WTC11 (cell line): Measurements from ENCODE around the gene DENND6A. TPM values are rescaled to one million over a fixed set of nuclear protein-coding genes. Genes with fewer than 3 reads are reported as not detected.

ENCODE experiments used
- AFF4 ChIP-seq: sonication (generic); formaldehyde crosslinking; IDR thresholded peaks from 2 replicates; pipeline ENCODE4 v1.8.1; 2023; ENCODE audit warnings: mild to moderate bottlenecking, missing genetic modification reagents, borderline replicate concordance
- ARID4B ChIP-seq: sonication (generic); formaldehyde crosslinking; IDR thresholded peaks from 2 replicates; pipeline ENCODE4 v1.8.0; 2023; ENCODE audit warnings: missing genetic modification reagents, mild to moderate bottlenecking, borderline replicate concordance
- ATF6 ChIP-seq: sonication (generic); formaldehyde crosslinking; IDR thresholded peaks from 2 replicates; pipeline ENCODE4 v1.8.1; 2023; ENCODE audit warnings: mild to moderate bottlenecking, missing genetic modification reagents
- E2F4 ChIP-seq: sonication (generic); formaldehyde crosslinking; IDR thresholded peaks from 2 replicates; pipeline ENCODE4 v1.8.1; 2022; ENCODE audit warnings: low read depth, mild to moderate bottlenecking, moderate library complexity, missing genetic modification reagents, borderline replicate concordance
- EMX1 ChIP-seq: fragments of 250-450 bp; sonication (Bioruptor Pico); IDR thresholded peaks from 2 replicates; pipeline ENCODE4 v1.8.0; 2021; ENCODE audit warnings: mild to moderate bottlenecking
- FOXP4 ChIP-seq: sonication (generic); formaldehyde crosslinking; IDR thresholded peaks from 2 replicates; pipeline ENCODE4 v1.8.0; 2022; ENCODE audit warnings: mild to moderate bottlenecking, missing genetic modification reagents
- GTF2I ChIP-seq: fragments of 250-450 bp; sonication (Bioruptor Pico); conservative IDR thresholded peaks from 2 replicates; pipeline ENCODE4 v1.4.0; 2021; ENCODE audit warnings: mild to moderate bottlenecking
- IRF1 ChIP-seq: sonication (generic); formaldehyde crosslinking; IDR thresholded peaks from 2 replicates; pipeline ENCODE4 v1.8.0; 2023; ENCODE audit warnings: missing genetic modification reagents
- JAZF1 ChIP-seq: fragments of 250-450 bp; sonication (Bioruptor Pico); IDR thresholded peaks from 2 replicates; pipeline ENCODE4 v1.9.0; 2021; ENCODE audit warnings: moderate library complexity, mild to moderate bottlenecking, inconsistent platforms
- MYBL2 ChIP-seq: sonication (generic); formaldehyde crosslinking; IDR thresholded peaks from 2 replicates; pipeline ENCODE4 v1.8.1; 2023; ENCODE audit warnings: mild to moderate bottlenecking, moderate library complexity, missing genetic modification reagents
- NFATC4 ChIP-seq: fragments of 250-450 bp; sonication (Bioruptor Pico); IDR thresholded peaks from 2 replicates; pipeline ENCODE4 v1.9.0; 2021; ENCODE audit warnings: mild to moderate bottlenecking
- NFE2L1 ChIP-seq: sonication (generic); formaldehyde crosslinking; IDR thresholded peaks from 2 replicates; pipeline ENCODE4 v1.8.1; 2023; ENCODE audit warnings: missing genetic modification reagents
- NR2C2 ChIP-seq: sonication (generic); formaldehyde crosslinking; IDR thresholded peaks from 2 replicates; pipeline ENCODE4 v1.8.0; 2022; ENCODE audit warnings: mild to moderate bottlenecking, missing genetic modification reagents
- OVOL2 ChIP-seq: fragments of 250-450 bp; sonication (Bioruptor Pico); IDR thresholded peaks from 2 replicates; pipeline ENCODE4 v1.9.0; 2021; ENCODE audit warnings: mild to moderate bottlenecking, borderline replicate concordance
- RORB ChIP-seq: fragments of 250-450 bp; sonication (Bioruptor Pico); IDR thresholded peaks from 2 replicates; pipeline ENCODE4 v1.9.0; 2021; ENCODE audit warnings: mild to moderate bottlenecking
- SP1 ChIP-seq: sonication (generic); formaldehyde crosslinking; conservative IDR thresholded peaks from 2 replicates; pipeline ENCODE4 v1.8.1; 2022; ENCODE audit warnings: missing genetic modification reagents
- USF1 ChIP-seq: sonication (generic); formaldehyde crosslinking; IDR thresholded peaks from 2 replicates; pipeline ENCODE4 v1.8.0; 2022; ENCODE audit warnings: mild to moderate bottlenecking, missing genetic modification reagents
- ZBTB21 ChIP-seq: sonication (generic); formaldehyde crosslinking; IDR thresholded peaks from 2 replicates; pipeline ENCODE4 v1.8.1; 2023; ENCODE audit warnings: mild to moderate bottlenecking, missing genetic modification reagents, borderline replicate concordance
- ZMAT4 ChIP-seq: fragments of 250-450 bp; sonication (Bioruptor Pico); IDR thresholded peaks from 2 replicates; pipeline ENCODE4 v1.9.0; 2021; ENCODE audit warnings: mild to moderate bottlenecking
- ZNF138 ChIP-seq: sonication (generic); formaldehyde crosslinking; conservative IDR thresholded peaks from 2 replicates; pipeline ENCODE4 v1.8.1; 2022; ENCODE audit warnings: mild to moderate bottlenecking, moderate library complexity, missing genetic modification reagents
- ZSCAN18 ChIP-seq: fragments of 250-450 bp; sonication (Bioruptor Pico); IDR thresholded peaks from 2 replicates; pipeline ENCODE4 v2.1.2; 2022; ENCODE audit warnings: mild to moderate bottlenecking, moderate library complexity
- total RNA-seq: library from RNA; stranded (reverse); gene quantifications from 3 replicates; pipeline ENCODE4 v1.2.3, GENCODE V29; 2021

Gene DENND6A
- total RNA-seq, 1 experiment from 2014 or later = 13.9 TPM

GRCh38 chr3:57597127-57597923, 95.6 kb downstream of the DENND6A start, which contains the start of gene ARF4 (continued):
- TF ChIP-seq AFF4 = no peak
- no peak for TF ChIP-seq NFATC4 (CRISPR knock-in tag)
- peak; percentile 45; the same call in 1 of the 2 replicates for TF ChIP-seq ARID4B (CRISPR knock-in tag)
- no peak; the same call in 1 of the 2 replicates for TF ChIP-seq MYBL2 (CRISPR knock-in tag)
- TF ChIP-seq RORB (CRISPR knock-in tag) = no peak
- TF ChIP-seq NFE2L1 (CRISPR knock-in tag) = peak; percentile 38; the same call in 1 of the 2 replicates
- no peak for TF ChIP-seq FOXP4
- TF ChIP-seq JAZF1 (CRISPR knock-in tag) = no peak
- TF ChIP-seq OVOL2 (CRISPR knock-in tag) = no peak; the same call in 1 of the 2 replicates
- no peak for TF ChIP-seq ATF6 (CRISPR knock-in tag)
- TF ChIP-seq ZNF138 (CRISPR knock-in tag) = no peak
- 0 out of 2 replicates have a peak, but pooled peaks have one; percentile 10 for TF ChIP-seq EMX1 (CRISPR knock-in tag)
- TF ChIP-seq USF1 (CRISPR knock-in tag) = no peak
- no peak for TF ChIP-seq GTF2I
- no peak for TF ChIP-seq IRF1 (CRISPR knock-in tag)
- TF ChIP-seq ZMAT4 (CRISPR knock-in tag) = no peak
- no peak for TF ChIP-seq E2F4
- TF ChIP-seq NR2C2 (CRISPR knock-in tag) = no peak
- peak; percentile 97 for TF ChIP-seq ZBTB21 (CRISPR knock-in tag)
- peak; percentile 71; the same call in 1 of the 2 replicates for TF ChIP-seq SP1
- no peak for TF ChIP-seq ZSCAN18 (CRISPR knock-in tag)
